HG03135 (cell line): ENCODE data around the gene MC4R.

Experiments used
- ATAC-seq: cut with Tn5 transposase; IDR thresholded peaks from one replicate; pipeline ENCODE4 v1.9.1; 2021; ENCODE audit warnings: mild to moderate bottlenecking, moderate library complexity; ENCODE audit not compliant: unreplicated experiment

MC4R gene

GRCh38 chr18:60329131-60329530 lies 43.4 kb downstream of the MC4R start:
- no peak for ATAC-seq

- ATAC-seq = no peak
Observed at GRCh38 chr18:60327880-60328279, 44.7 kb downstream of the MC4R start.

GRCh38 chr18:60322591-60322990 lies 50.0 kb downstream of the MC4R start:
- ATAC-seq = no peak
